Ovary (tissue), 3 donors: ENCODE data around the gene PTPN13.

Source experiments
- CTCF ChIP-seq, 3 donors: fragments of 450-650 bp in 2 of 3; fragments of 200-600 bp in 1 of 3; IDR thresholded peaks; one replicate each; pipeline versions ENCODE4 v1.5.1 to v1.8.0; 2016 to 2022; ENCODE audit warnings: antibody characterized with exemption in 3 of 3, mild to moderate bottlenecking in 1 of 3
- EP300 ChIP-seq: sonication (generic); formaldehyde crosslinking; IDR thresholded peaks from one replicate; pipeline ENCODE4 v1.6.1; 2017; ENCODE audit warnings: antibody characterized with exemption
- POLR2A ChIP-seq: fragments of 450-650 bp; IDR thresholded peaks from one replicate; pipeline ENCODE4 v1.6.1; 2017; ENCODE audit warnings: antibody characterized with exemption, mild to moderate bottlenecking, moderate library complexity
- donor health status: DM: no; HTN: no; CAD: no.

GRCh38 chr4:86614865-86615264 is 20.8 kb downstream of the PTPN13 start:
- TF ChIP-seq POLR2A (no peak), CTCF (IDR thresholded peaks at IDR 0.05) (no peak), EP300 (no peak)
